ELF-1 (cell line): Measurements from ENCODE around the gene STING1.
"Not testable (repeated sequence)": the region's sequence is repeated elsewhere in the genome, so short reads cannot be mapped to it uniquely, and the experiment has no call there.

Experiments
- DNase-seq: peaks from one replicate; pipeline ENCODE4 v3.0.0-alpha.2; 2016; ENCODE audit warnings: low read depth, low spot score

The STING1 gene

GRCh38 chr5:139482050-139482889 is at the start of gene STING1:
Gene STING1 (minus strand): TSS chr5:139482758. CDS start chr5:139481704, 1,054 bp downstream.
- DNase-seq = no peak

DNA sequence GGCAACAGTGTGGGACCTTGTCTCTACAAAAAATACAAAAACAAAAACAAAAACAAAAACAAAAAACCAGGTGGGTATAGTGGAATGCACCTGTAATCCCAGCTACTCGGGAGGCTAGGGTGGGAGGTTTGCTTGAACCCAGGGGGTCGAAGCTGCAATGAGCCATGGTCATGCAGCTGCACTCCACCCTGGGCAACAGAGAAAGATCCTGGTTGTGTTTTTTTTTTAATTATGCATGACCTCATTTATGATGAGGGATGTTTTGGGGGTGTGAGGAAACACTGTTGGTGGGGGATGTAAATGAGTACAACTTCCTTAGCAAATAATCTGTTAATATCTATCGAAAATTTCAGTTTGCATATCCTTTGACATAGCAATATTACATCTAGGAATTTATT is 49.2 kb upstream of the STING1 start:
- no peak for DNase-seq

DNA sequence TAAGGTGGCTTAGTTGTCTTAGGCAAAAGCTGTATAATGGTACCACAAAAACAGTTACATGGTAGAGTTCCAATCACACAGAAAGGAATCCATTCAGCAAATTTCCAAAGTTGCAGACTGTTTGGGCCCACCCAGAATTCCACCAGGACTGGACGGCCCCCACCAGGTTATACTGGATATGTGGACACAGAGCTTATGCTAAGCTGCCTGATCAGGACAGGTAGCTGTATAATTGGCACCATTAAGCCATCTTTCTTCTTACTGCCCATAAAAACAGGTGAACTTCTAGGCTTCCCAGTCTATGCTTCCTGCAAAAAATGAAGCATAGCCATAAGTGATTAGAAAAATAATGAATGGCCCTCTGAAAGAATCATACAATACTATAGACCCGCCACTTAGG is 47.5 kb upstream of the STING1 start:
- DNase-seq = not testable (repeated sequence)

DNA sequence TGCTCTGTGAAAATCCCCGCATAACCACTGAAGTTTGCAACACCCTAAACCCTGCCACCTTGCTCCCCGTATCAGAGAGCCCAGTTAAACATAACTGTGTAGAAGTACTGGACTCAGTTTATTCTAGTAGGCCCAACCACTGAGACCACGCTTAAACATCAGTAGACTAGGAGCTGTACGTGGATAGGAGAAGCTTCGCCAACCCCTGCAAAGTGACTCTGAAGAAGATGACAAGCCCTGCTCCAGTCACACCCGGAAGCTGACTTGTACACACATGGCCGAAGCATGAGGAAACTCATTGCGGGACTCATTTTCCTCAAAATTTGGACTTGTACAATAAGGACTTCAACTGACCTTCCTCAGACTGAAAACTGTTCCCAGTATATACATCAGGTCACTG is 46.1 kb upstream of the STING1 start:
- DNase-seq = not testable (repeated sequence)

DNA sequence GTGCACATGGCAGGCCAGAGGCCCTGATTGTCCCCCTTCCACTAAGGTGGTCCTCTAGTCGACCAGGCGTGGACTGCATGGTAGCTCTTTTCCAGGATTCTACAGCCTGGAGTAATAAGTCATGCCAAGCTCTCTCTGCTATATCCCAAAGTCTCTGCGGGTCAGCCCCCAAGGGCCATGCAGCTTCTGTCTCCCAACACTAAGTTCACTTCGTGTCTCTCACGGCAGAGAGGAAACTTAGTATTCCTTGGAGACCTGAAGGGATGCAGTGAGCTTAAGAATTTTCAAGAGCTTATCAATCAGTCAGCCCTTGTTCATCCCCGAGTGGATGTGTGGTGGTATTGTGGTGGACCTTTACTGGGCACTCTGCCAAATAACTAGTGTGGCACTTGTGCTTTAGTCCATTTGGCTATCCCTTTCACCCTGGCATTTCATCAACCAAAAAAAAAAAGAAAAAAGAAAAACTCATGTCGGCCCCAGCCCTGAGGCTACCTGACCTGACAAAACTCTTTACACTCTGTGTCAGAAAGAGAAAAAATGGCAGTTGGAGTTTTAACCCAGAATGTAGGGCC is 45.4 kb upstream of the STING1 start:
- not testable (repeated sequence) for DNase-seq

DNA sequence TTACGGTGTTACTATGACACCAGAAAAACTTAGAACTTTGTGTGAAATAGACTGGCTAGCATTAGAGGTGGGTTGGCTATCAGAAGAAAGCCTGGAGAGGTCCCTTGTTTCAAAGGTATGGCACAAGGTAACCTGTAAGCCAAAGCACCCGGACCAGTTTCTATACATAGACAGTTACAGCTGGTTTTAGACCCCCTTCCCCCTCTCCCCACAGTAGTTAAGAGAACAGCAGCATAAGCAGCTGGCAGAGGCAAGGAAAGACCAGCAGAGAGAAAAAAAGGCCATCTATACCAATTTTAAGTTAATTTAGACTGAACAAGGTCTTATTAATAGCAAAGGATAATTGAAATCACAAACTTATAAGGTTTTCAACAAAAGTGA is 44.5 kb upstream of the STING1 start:
- peak; percentile 35 for DNase-seq

DNA sequence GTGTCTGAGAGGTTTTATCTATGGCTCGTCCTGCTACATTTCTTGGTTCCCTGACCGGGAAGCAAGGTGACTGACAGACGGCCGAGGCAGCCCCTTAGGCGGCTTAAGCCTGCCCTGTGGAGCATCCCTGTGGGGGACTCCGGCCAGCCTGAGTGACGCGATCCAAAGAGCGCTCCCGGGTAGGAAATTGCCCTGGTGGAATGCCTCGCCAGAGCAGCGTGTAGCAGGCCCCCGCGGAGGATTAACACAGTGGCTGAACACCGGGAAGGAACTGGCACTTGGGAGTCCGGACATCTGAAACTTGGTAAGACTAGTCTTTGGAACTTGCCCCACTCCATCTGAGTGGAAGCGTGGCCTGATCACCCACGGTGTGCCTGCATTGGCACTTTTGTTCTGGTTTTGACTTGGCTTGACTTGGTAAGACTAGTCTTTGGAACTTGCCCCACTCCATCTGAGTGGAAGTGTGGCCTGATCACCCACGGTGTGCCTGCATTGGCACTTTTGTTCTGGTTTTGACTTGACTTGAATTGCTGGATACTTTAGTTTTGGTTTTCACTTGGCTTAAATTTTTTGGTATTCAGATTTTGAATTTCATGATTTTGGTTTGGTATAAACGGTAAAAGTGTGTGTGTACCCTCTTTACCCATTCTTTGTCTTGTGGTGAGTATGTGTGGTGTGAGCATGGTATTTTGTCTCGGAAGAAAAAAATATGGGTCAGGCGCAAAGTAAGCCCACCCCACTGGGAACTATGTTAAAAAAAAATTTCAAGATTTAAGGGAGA is 43.9 kb upstream of the STING1 start:
- peak; percentile 81 for DNase-seq

DNA sequence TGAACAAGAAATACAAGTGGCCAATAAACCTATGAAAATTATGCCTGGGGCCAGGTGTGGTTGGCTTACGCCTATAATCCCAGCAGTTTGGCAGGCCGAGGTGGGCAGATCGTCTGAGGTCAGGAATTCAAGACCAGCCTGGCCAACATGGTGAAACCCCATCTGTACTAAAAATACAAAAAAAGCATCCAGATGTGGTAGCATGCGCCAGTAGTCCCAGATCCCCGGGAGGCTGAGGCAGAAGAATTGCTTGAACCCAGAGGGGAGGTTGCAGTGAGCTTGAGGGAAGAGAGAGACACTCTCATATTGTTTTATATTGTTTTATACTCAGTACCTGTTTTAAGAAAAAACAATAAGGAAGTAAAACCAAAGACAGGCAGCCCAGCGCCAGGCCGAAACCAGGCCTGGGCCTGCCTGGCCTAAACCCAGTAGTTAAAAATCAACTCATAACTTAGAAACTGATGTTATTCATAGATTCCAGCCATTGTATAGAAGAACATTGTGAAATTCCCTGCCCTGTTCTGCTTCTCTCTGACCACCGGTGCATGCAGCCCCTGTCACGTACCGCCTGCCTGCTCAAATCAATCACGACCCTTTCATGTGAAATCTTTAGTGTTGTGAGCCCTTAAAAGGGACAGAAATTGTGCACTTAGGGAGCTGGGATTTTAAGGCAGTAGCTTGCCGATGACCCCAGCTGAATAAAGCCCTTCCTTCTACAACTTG is 43.2 kb upstream of the STING1 start:
- DNase-seq = not testable (repeated sequence)

GRCh38 chr5:139524940-139525585 is 42.5 kb upstream of the STING1 start:
- DNase-seq = peak; percentile 20

DNA sequence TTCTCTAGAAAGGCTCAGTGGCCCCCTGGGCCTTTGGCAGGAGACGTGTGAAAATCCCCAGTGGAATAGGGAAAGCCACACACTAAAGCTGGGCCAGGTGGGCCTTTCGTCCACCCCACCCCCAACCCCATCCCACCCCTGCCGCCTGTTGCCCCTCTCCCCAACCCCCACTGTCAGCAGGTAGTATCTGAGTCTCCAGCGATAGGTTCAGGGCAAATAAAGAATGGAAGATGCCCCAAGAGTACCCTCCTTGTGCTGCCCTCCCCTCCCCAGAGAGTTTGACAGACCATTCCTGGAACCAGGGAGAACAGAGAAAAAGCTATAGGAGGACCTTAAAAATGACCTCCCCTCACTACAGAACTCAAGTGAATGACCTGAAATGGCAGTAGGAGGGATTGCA is 41.9 kb upstream of the STING1 start:
- DNase-seq = no peak

DNA sequence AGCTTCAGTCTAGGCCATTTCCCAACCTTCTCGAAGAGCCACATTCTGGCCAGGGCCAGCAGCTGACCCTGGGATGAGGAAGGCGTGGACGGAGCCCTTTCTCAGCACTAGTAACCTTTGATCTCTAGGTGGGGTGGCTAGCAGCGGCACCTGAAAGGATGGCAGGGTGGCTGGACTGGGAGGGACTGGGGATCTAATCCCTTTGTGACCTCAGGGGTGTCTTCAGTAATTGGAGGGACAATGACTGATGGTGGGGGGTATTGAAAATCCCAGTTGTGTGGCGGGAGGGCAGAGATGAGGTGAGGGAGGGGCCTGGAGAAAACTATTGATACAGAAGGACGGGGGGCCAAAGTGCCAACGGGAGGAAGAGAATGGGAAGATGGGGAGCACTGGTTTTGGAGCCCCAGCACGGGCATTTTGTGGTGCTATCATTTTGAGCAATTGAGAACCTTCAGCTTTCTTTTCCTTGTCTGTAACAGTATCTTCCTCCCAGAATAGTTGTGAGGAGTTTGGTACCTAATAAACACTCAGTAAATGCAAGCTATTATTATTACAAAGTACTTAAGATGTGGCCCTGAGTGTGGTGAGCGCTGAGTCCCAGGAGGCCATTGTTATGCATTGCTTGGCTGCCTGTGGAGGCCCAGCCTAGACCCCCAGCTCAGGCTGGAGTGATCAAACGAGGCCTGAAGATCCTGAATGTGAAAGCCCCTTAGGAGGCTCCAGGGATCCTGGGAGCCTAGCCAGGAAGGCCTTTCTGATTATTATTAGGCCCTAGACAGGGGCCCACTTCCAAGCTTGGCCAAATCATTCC is 41.3 kb upstream of the STING1 start:
- peak; percentile 91 for DNase-seq

DNA sequence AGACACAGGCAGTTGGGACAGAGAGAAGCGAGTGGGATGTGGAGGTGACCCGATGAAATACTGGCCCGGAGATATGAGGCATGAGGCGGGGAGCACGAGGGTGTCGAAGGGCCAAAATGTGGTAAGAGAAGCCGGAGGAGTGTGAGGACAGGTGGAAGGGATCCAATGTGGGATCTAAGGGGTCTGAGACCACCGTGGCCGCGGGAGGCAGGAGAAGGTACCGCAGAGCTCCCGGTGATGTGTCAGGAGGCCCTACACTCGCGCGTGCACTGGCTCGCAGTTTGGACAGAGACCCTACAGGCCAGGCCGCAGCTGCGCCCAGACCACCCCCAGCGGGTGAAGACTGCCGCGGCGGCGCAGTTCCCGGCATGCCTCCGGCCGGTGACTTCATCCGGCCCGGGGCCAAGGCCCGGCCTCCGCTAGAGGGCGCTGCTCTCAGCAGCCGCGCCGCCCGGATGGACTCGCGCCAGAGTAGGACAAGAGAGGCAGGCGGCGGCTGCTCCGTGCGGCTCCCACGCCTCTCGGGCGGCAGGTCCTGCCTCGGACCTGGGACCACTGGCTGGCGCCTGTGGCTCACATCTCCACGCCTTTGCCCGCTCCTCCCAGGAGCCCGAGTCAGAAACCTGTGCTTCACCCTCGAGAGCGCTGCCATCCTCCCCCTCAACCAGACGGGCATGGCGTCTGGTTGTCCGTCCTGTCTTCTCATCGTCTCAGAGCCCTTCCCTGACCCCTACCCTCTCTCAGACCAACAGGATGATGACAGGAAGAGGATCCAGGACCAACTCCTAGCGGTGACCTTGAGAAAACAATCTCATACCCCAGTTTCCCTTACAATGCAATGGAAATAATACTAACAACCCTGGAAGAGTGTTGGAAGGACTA is 35.4 kb upstream of the STING1 start:
- peak; percentile 98 for DNase-seq

- DNase-seq = no peak
Observed at GRCh38 chr5:139514486-139514856, 31.9 kb upstream of the STING1 start.

DNA sequence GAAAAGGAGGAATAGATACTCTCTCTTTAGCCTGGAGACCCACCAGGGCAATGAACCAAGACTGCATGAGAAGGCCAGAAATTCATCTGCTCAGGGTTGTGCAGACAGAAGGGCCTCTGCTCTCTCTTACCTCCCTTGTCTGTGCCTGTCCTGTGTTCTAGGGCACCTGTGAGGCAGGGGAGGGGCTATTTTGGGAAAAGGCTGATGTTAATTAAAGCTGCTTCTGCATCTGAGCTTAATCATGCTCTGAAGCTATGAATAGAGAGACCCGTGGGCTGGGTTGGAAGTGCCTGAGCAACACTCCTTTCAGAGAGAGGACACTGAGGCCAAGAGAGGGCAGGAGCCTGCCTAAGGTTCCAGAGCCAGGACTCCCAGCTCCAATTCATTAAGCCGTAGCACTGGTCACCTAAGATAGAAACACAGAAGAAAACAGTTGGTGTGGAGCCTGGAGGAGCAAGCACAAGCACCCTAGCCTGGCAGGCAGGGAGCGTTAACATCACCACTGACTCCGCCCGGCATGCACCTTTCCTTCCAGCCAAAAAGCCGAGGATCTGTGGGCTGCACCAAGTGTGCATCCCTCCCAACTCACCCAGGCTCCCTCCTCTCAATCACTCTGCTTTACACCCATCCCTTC is 31.4 kb upstream of the STING1 start:
- no peak for DNase-seq

DNA sequence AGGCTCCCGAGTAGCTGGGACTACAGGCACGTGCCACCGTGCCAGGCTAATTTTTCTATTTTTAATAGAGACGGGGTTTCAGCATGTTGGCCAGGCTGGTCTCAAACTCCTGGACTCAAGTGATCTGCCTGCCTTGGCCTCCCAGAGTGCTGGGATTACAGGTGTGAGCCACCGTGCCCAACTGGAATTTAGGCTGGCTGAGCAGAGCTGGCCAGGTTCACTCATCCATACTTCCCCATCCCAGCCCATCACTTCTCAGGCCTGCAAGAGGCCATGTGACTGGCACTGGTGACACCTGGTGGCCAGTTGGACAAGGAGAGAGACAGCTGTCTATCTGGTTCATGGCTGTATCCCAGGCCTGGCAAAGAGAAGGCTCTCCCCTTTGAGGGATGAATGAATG is 30.9 kb upstream of the STING1 start:
- DNase-seq = peak; percentile 85

DNA sequence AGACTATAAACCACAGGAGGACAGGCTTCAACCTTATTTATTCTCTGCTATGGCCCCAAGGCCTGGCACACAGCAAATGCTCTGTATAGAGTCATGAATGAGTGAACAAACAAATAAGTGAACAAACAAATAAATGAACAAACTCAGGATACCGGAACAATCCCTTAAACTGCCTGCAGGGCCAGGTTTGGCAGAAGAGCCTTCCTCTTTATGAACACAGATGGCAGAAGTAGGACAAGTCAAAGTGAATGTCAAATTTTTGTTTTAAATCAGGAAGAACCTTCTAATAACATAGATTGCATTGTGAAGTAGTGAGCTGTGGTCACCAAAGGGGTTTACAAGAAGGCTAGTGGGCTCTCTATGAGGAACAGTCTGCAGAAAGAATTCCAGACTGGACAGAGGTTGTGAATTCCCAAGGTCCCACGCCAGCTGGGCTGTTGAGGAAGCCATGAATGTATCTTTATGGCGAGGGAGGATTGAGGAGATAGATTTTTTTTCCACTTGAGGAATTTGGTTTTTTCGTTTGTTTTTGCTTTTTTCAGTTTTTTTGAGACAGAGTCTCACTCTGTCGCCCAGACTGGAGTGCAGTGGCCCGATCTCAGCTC is 30.3 kb upstream of the STING1 start:
- no peak for DNase-seq

DNA sequence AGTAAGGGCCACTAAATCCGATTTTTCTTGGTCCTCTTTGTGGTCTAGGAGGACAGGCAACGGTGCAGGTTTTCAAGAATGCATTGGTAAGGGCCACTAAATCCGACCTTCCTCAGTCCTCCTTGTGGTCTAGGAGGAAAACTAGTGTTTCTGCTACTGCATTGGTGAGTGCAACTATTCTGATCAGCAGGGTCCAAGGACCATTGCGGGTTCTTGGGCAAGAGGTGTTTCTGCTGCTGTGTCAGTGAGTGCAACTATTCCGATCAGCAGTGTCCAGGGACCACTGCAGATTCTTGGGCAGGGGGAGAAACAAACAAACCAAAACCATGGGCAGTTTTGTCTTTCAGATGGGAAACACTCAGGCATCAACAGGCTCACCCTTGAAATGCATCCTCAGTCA is 22.2 kb upstream of the STING1 start:
- DNase-seq = not testable (repeated sequence)

- peak; percentile 60 for DNase-seq
Observed at GRCh38 chr5:139503879-139504278, 21.3 kb upstream of the STING1 start.
